HL-60 (cell line): ENCODE results near the gene GTF2IRD1.
"Not testable (repeated sequence)": the region's sequence is repeated elsewhere in the genome, so short reads cannot be mapped to it uniquely, and the experiment has no call there.

Source experiments
- DNase-seq, 2 experiments: peaks; one replicate each; pipeline ENCODE4 v3.0.0-alpha.2; 2010 to 2020; ENCODE audit warnings: low read depth in 1 of 2, low spot score in 1 of 2
- H3K27ac ChIP-seq: fragments of 250-450 bp; sonication (Bioruptor Pico); replicated peaks from 2 replicates; pipeline ENCODE4 v1.5.1; 2020; ENCODE audit warnings: mild to moderate bottlenecking, moderate library complexity
- H3K27me3 ChIP-seq: fragments of 250-450 bp; sonication (Bioruptor Pico); 2 replicates; pipeline ENCODE4 v1.5.1; 2021; ENCODE audit warnings: mild to moderate bottlenecking, moderate library complexity; ENCODE audit not compliant: insufficient read depth, poor library complexity, severe bottlenecking
- H3K4me3 ChIP-seq: replicated peaks from 2 replicates; pipeline ENCODE4 v1.5.1; 2011; ENCODE audit warnings: mild to moderate bottlenecking, control low read depth, low read length; ENCODE audit not compliant: insufficient read depth
- CTCF ChIP-seq: IDR thresholded peaks from one replicate; pipeline ENCODE4 v1.5.1; 2011; ENCODE audit warnings: low read length, control low read depth, inconsistent platforms; ENCODE audit not compliant: insufficient read depth
- GABPA ChIP-seq: IDR thresholded peaks from 2 replicates; pipeline ENCODE4 v1.6.1; 2012; ENCODE audit warnings: low read depth
- POLR2AphosphoS5 ChIP-seq: IDR thresholded peaks from 2 replicates; pipeline ENCODE4 v1.6.1; 2012; ENCODE audit warnings: low read depth
- REST ChIP-seq: IDR thresholded peaks from 2 replicates; pipeline ENCODE4 v1.6.1; 2012; ENCODE audit warnings: low read depth; ENCODE audit not compliant: insufficient replicate concordance
- SPI1 ChIP-seq: IDR thresholded peaks from 2 replicates; pipeline ENCODE4 v1.6.1; 2012; ENCODE audit warnings: low read depth, mild to moderate bottlenecking, borderline replicate concordance

GTF2IRD1 gene

GRCh38 chr7:74637745-74638144 lies 184.0 kb downstream of the GTF2IRD1 start:
- Histone ChIP-seq H3K27me3 (no peaks in the 10 kb centered on the region), H3K27ac (no peak overlapping the region), H3K4me3 (no peak overlapping the region)
- no peak for TF ChIP-seq GABPA
- TF ChIP-seq REST: no peak
- no peak for TF ChIP-seq CTCF
- no peak for TF ChIP-seq POLR2AphosphoS5
- no peak for TF ChIP-seq SPI1
- no peak for DNase-seq

GRCh38 chr7:74650055-74650454 lies 196.3 kb downstream of the GTF2IRD1 start:
- Histone ChIP-seq H3K27ac (peak overlapping the region; percentile 59), H3K4me3 (peak overlapping the region; percentile 14)
- peak in 1 of 2 experiments; percentile 60 for DNase-seq
- H3K27me3 ChIP-seq: not testable (repeated sequence)

GRCh38 chr7:74650493-74651132 lies 196.9 kb downstream of the GTF2IRD1 start:
- DNase-seq: peak in 1 of 2 experiments; percentile 33
- H3K4me3 ChIP-seq: peak overlapping the region; percentile 6; the same call in 1 of the 2 replicates
- not testable (repeated sequence) for H3K27ac ChIP-seq, H3K27me3 ChIP-seq

GRCh38 chr7:74651133-74651504 lies 197.4 kb downstream of the GTF2IRD1 start:
- H3K27ac ChIP-seq, DNase-seq, H3K27me3 ChIP-seq: not testable (repeated sequence)
- peak overlapping the region; percentile 6; the same call in 1 of the 2 replicates for H3K4me3 ChIP-seq
